H1 (cell line): ENCODE data around the gene PRAMEF33. TPM values are rescaled to one million over a fixed set of nuclear protein-coding genes. Genes with fewer than 3 reads are reported as not detected.
"Not testable (repeated sequence)": the region's sequence is repeated elsewhere in the genome, so short reads cannot be mapped to it uniquely, and the experiment has no call there.

Experiments used
- CTCF ChIA-PET: fragments of 300-600 bp; sonication (Branson Sonifier 250); formaldehyde crosslinking; loops from one replicate; lab custom pipeline; 2021; ENCODE audit not compliant: partially characterized antibody; lab: Charles Lee
- POLR2A ChIA-PET: fragments of 300-600 bp; sonication (Branson Sonifier 250); formaldehyde crosslinking; loops from one replicate; lab custom pipeline; 2021; ENCODE audit warnings: inconsistent platforms; ENCODE audit not compliant: partially characterized antibody; lab: Charles Lee
- DNase-seq, 2 experiments: peaks; one replicate each; pipeline versions ENCODE4 v3.0.0 to v3.0.0-alpha.2; 2010 to 2022; ENCODE audit warnings: low spot score in 2 of 2, low read depth in 1 of 2, mixed read lengths in 1 of 2
- FAIRE-seq: peaks from 2 replicates; lab custom pipeline; 2011; peaks lifted over from hg19 to GRCh38; lab: Jason Lieb, UNC
- H2AFZ ChIP-seq: 2 replicates; pipeline ENCODE4 v1.8.1; 2012; ENCODE audit warnings: low read length, inconsistent platforms
- H2AK5ac ChIP-seq: 2 replicates; pipeline ENCODE4 v1.6.1; 2013; ENCODE audit warnings: low read depth, low read length
- H2BK120ac ChIP-seq: replicated peaks from 2 replicates; pipeline ENCODE3; 2013; ENCODE audit warnings: low read depth, low read length, inconsistent platforms
- H2BK12ac ChIP-seq: 2 replicates; pipeline ENCODE4 v1.6.1; 2013; ENCODE audit warnings: low read depth, low read length
- H2BK15ac ChIP-seq: 2 replicates; pipeline ENCODE4 v1.6.1; 2013; ENCODE audit warnings: low read length
- H2BK20ac ChIP-seq: 2 replicates; pipeline ENCODE4 v1.6.1; 2013; ENCODE audit warnings: low read length
- H2BK5ac ChIP-seq: 2 replicates; pipeline ENCODE4 v1.6.1; 2013; ENCODE audit warnings: low read depth, low read length
- H3K14ac ChIP-seq: 2 replicates; pipeline ENCODE4 v1.6.1; 2013; ENCODE audit warnings: inconsistent platforms; ENCODE audit not compliant: insufficient read length
- H3K18ac ChIP-seq: 2 replicates; pipeline ENCODE4 v1.6.1; 2013; ENCODE audit warnings: low read length; ENCODE audit errors: extremely low read depth
- H3K23ac ChIP-seq: 2 replicates; pipeline ENCODE4 v1.6.1; 2013; ENCODE audit warnings: inconsistent platforms; ENCODE audit not compliant: insufficient read length
- H3K23me2 ChIP-seq: 2 replicates; pipeline ENCODE4 v1.6.1; 2013; ENCODE audit warnings: low read depth, low read length
- H3K27ac ChIP-seq: 2 replicates; pipeline ENCODE4 v1.6.1; 2011; ENCODE audit warnings: low read depth, low read length, inconsistent platforms
- H3K27me3 ChIP-seq, 4 experiments: replicated peaks in 1 of 4; 1 replicate in 1 of 4; 2 replicates in 3 of 4; pipeline versions ENCODE4 v1.6.1 to v1.8.1; 2011 to 2013; ENCODE audit warnings: low read length in 3 of 4, mild to moderate bottlenecking in 3 of 4, inconsistent platforms in 2 of 4, mixed read lengths in 2 of 4, moderate library complexity in 1 of 4; ENCODE audit not compliant: control insufficient read depth in 3 of 4, insufficient read depth in 3 of 4; ENCODE audit errors: extremely low read depth in 1 of 4
- H3K36me3 ChIP-seq, 4 experiments: 2 replicates each; pipeline versions ENCODE4 v1.6.1 to v1.8.1; 2011 to 2013; ENCODE audit warnings: mild to moderate bottlenecking in 4 of 4, low read length in 3 of 4, moderate library complexity in 2 of 4, control low read depth in 1 of 4, inconsistent platforms in 1 of 4; ENCODE audit not compliant: insufficient read depth in 4 of 4, control insufficient read depth in 2 of 4
- H3K4ac ChIP-seq: replicated peaks from 2 replicates; pipeline ENCODE3; 2013; ENCODE audit warnings: low read length, low read depth, mixed read lengths, inconsistent platforms; ENCODE audit not compliant: insufficient read length
- H3K4me1 ChIP-seq, 4 experiments: replicated peaks in 1 of 4; 1 replicate in 1 of 4; 2 replicates in 3 of 4; pipeline versions ENCODE4 v1.6.1 to v1.8.1; 2011 to 2013; ENCODE audit warnings: low read length in 3 of 4, inconsistent platforms in 2 of 4, mixed read lengths in 1 of 4; ENCODE audit not compliant: insufficient read depth in 4 of 4, control insufficient read depth in 3 of 4
- H3K4me2 ChIP-seq, 2 experiments: 2 replicates each; pipeline versions ENCODE4 v1.6.1 to v1.8.1; 2011 to 2013; ENCODE audit warnings: low read depth in 2 of 2, low read length in 2 of 2, control low read depth in 1 of 2, inconsistent platforms in 1 of 2, mild to moderate bottlenecking in 1 of 2; ENCODE audit not compliant: insufficient read depth in 1 of 2
- H3K4me3 ChIP-seq, 4 experiments: fragments of 200-600, 300-600 bp in 1 of 4; sonication (generic), shearing (Covaris generic), sonication (Bioruptor Twin) in 1 of 4; 2 replicates each; pipeline versions ENCODE4 v1.5.1 to v1.8.1; 2011 to 2016; ENCODE audit warnings: low read length in 4 of 4, low read depth in 3 of 4, control low read depth in 2 of 4, inconsistent platforms in 2 of 4, mild to moderate bottlenecking in 2 of 4, mixed read lengths in 1 of 4, moderate library complexity in 1 of 4; ENCODE audit not compliant: insufficient read depth in 2 of 4; ENCODE audit errors: extremely low read depth in 1 of 4
- H3K56ac ChIP-seq: replicated peaks from 2 replicates; pipeline ENCODE3; 2013; ENCODE audit warnings: low read depth, mild to moderate bottlenecking, mixed read lengths, low read length, inconsistent platforms; ENCODE audit not compliant: insufficient read length
- H3K79me1 ChIP-seq: 2 replicates; pipeline ENCODE4 v1.6.1; 2013; ENCODE audit warnings: low read depth, low read length, control low read depth
- H3K79me2 ChIP-seq, 2 experiments: 2 replicates each; pipeline versions ENCODE4 v1.6.1 to v1.8.1; 2012 to 2013; ENCODE audit warnings: low read length in 2 of 2, mild to moderate bottlenecking in 2 of 2, inconsistent platforms in 1 of 2; ENCODE audit not compliant: insufficient read depth in 2 of 2, control insufficient read depth in 1 of 2
- H3K9ac ChIP-seq, 4 experiments: replicated peaks in 1 of 4; 1 replicate in 1 of 4; 2 replicates in 3 of 4; pipeline versions ENCODE4 v1.6.1 to v1.8.1; 2011 to 2013; ENCODE audit warnings: low read depth in 3 of 4, low read length in 3 of 4, control low read depth in 2 of 4, mild to moderate bottlenecking in 2 of 4, moderate library complexity in 2 of 4, inconsistent platforms in 1 of 4; ENCODE audit errors: extremely low read depth in 1 of 4
- H3K9me3 ChIP-seq, 2 experiments: 2 replicates each; pipeline versions ENCODE4 v1.6.1 to v1.8.1; 2012 to 2013; ENCODE audit warnings: mild to moderate bottlenecking in 2 of 2, moderate library complexity in 2 of 2, control low read depth in 1 of 2, inconsistent platforms in 1 of 2, low read depth in 1 of 2, low read length in 1 of 2, mixed read lengths in 1 of 2; ENCODE audit not compliant: insufficient read depth in 2 of 2
- H4K20me1 ChIP-seq, 2 experiments: replicated peaks in 1 of 2; 2 replicates each; pipeline versions ENCODE3 to v1.8.1; 2011 to 2013; ENCODE audit warnings: inconsistent platforms in 2 of 2, low read length in 2 of 2, mild to moderate bottlenecking in 1 of 2; ENCODE audit not compliant: insufficient read depth in 2 of 2, control insufficient read depth in 1 of 2
- H4K5ac ChIP-seq: 2 replicates; pipeline ENCODE4 v1.6.1; 2013; ENCODE audit warnings: low read length, low read depth, mixed read lengths, inconsistent platforms; ENCODE audit not compliant: insufficient read length
- H4K8ac ChIP-seq: 2 replicates; pipeline ENCODE4 v1.8.0; 2013; ENCODE audit warnings: mild to moderate bottlenecking, moderate library complexity, low read length, inconsistent platforms; ENCODE audit not compliant: insufficient read depth; ENCODE audit errors: extremely low read depth
- H4K91ac ChIP-seq: replicated peaks from 2 replicates; pipeline ENCODE3; 2013; ENCODE audit warnings: low read length, mixed read lengths, inconsistent platforms; ENCODE audit not compliant: insufficient read length
- WGBS, 2 experiments: shearing (Covaris generic) in 1 of 2; methylation state at CpG; one replicate each; pipeline versions ENCODE4 v1.1.6 to v1.1.7; 2013 to 2015; ENCODE audit warnings: low lambda C conversion rate in 2 of 2, mixed read lengths in 2 of 2, inconsistent platforms in 1 of 2, low coverage in 1 of 2, missing lambda C conversion rate in 1 of 2; ENCODE audit not compliant: insufficient replicate concordance in 2 of 2, insufficient coverage in 1 of 2, insufficient read length in 1 of 2; ENCODE audit errors: extremely low coverage in 1 of 2, missing lambda C conversion rate in 1 of 2; 5-methylcytosine and 5-hydroxymethylcytosine counted together
- polyA plus RNA-seq, 7 experiments: library from polyadenylated mRNA; depleted of rRNA in 3 of 7; stranded (reverse) in 5 of 7; unstranded in 2 of 7; fragments of >200 nt in 5 of 7; fragments of 200-250 nt in 2 of 7; gene quantifications; 1 replicate in 5 of 7; 2 replicates in 1 of 7; 4 replicates in 1 of 7; pipeline versions ENCODE4 v1.2.1 to v1.2.3, GENCODE V29; 2011 to 2013; ENCODE audit warnings: missing spikeins in 2 of 7, mixed read lengths in 2 of 7
- total RNA-seq: library from RNA; stranded (reverse); fragmentation: NEBNext Ultra II Directional; extraction: Animal tissue kit (Norgen Biotek cat#: 25700); gene quantifications from 2 replicates; pipeline ENCODE4 v1.2.1, GENCODE V29; 2021

Gene PRAMEF33
- total and polyA plus RNA-seq, 2 of the 8 experiments (the other 6 are each of a cell fraction or from before 2014, with no cell fraction given) = not detected

DNA sequence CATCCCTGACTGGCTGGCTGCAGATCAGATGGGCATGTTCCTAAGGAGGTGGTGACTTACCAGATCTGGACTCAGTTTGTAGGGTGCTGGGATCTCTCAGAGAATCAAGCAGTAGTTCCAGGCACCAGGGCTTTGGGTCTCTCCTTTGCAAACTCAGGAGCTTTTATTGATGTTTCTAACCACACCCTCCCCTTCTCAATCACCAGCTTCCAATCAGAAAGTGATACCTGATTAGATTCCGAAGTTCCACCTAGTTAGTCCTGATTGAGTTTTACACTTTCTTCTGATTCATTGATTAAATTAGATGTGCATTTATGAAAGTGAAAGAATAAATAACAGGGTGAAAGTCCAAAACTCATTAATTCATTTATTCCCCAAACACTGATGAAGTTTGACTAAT is 18.3 kb upstream of the PRAMEF33 start, which contains the start of gene PRAMEF8:
PRAMEF8 (minus strand) TSS at position 101 of the 400 bp plus-strand sequence. CDS start 1,046 bp downstream, outside the sequence.
- FAIRE-seq, H3K36me3 ChIP-seq, DNase-seq, H3K18ac ChIP-seq, H4K8ac ChIP-seq, H4K20me1 ChIP-seq, H2BK5ac ChIP-seq, CTCF ChIA-PET, H2BK120ac ChIP-seq, H4K5ac ChIP-seq, H2BK20ac ChIP-seq, H3K4me1 ChIP-seq, H3K14ac ChIP-seq, H3K27ac ChIP-seq, H2BK15ac ChIP-seq, H3K9ac ChIP-seq, H2AFZ ChIP-seq, H3K4ac ChIP-seq, H3K56ac ChIP-seq, H3K79me2 ChIP-seq, H2BK12ac ChIP-seq, H4K91ac ChIP-seq, H3K27me3 ChIP-seq, H3K23ac ChIP-seq, H3K23me2 ChIP-seq, H2AK5ac ChIP-seq, H3K4me3 ChIP-seq, POLR2A ChIA-PET, H3K9me3 ChIP-seq, H3K4me2 ChIP-seq, H3K79me1 ChIP-seq: not testable (repeated sequence)
- no CpG with 5 or more reads among the region's 1 CpG for WGBS, 2 experiments

DNA sequence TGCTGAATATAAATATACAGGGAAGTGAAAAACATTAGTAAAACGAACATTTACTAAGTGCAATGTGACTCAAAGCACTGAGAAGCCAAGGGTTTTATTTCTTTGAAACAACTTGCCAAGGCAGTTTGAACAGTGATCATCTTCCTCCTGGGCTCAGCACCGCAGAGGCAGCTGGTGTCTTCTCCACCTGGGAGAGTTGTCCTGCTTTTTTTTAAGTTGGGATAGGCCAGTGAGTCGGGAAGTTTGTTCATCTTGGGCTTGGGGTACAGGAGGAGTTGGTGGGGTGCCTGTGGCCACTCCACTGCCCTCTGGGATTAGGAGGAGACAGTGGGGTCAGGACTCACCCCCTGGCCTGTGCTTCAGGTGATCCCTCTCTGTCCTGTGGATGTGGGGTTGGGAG is 14.3 kb upstream of the PRAMEF33 start:
- H3K79me1 ChIP-seq, H4K20me1 ChIP-seq, H3K23me2 ChIP-seq, H2BK15ac ChIP-seq, H3K79me2 ChIP-seq, H3K4me2 ChIP-seq, H3K36me3 ChIP-seq, H3K4me1 ChIP-seq, POLR2A ChIA-PET, H2BK120ac ChIP-seq, H2BK12ac ChIP-seq, H3K9me3 ChIP-seq, H2AK5ac ChIP-seq, H3K9ac ChIP-seq, H3K4ac ChIP-seq, H3K4me3 ChIP-seq, H4K5ac ChIP-seq, H4K8ac ChIP-seq, H3K18ac ChIP-seq, H4K91ac ChIP-seq, H3K23ac ChIP-seq, CTCF ChIA-PET, H3K56ac ChIP-seq, H3K27me3 ChIP-seq, H3K27ac ChIP-seq, H2AFZ ChIP-seq, H2BK5ac ChIP-seq, FAIRE-seq, DNase-seq, H3K14ac ChIP-seq, H2BK20ac ChIP-seq: not testable (repeated sequence)
- WGBS, 2 experiments = no CpG with 5 or more reads among the region's 3 CpGs
